ENCODE results near the gene ABCD3.
"Not testable (repeated sequence)": the region's sequence is repeated elsewhere in the genome, so short reads cannot be mapped to it uniquely, and the experiment has no call there.

The ABCD3 gene

DNA sequence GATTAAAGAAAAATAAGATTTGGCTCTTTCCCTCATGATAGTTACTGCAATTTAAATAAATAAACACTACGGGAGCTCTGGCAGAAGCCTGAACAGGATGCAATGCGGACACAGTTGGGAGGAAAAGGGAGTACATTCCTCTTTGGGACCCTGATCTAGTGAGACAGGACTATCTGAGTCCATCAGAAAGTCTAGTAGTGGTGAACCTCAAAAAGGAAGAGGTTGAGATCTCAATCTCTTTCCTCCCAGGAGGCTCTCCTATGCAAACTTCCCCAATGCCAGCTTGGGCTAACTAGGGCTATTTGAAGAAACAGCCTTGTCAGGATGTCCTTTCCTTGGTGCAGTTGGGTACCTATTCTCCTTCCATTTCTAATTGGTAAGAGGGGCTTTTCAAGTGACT is 4.9 kb upstream of the ABCD3 start:
- DNase-seq (ENCODE audit: low spot score), result no peak

DNA sequence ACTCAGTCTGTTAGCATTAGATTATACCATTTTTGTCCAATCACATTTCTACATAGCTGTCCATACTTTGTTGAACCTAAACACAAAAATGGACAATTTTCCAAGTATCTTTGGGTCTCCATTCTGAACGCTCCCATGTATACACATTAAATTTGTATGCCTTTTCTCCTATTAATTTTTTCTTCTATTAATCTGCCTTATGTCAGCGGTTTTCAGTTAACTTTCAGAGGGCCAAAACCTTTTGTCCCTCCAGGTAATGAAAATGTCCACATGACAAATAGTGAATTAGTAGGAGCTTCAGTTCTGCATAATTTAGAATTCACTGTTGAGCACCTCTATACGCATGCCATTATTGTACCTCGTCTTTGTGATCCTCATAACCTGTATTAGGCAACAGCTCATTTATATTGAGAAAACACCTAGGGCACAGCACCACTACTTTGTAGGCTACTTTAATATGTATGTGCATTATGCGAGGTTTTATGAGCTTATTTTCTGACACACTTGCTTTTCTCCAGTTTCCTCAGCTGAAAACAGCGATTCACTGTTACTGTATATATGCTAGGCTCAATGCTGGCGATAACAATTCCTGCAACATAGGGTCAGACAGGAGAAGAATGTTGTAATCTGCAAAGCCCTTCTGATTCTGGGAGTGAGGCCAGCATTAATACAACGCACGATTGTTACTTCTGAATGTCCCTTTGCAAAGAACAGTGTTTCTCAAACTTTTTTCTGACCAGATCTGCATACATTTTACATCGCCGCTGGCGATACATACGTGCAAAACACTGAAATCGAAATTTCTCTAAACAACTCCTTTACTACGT is 1.1 kb upstream of the ABCD3 start:
- DNase-seq (ENCODE audit: low spot score), result peak; percentile 14

DNA sequence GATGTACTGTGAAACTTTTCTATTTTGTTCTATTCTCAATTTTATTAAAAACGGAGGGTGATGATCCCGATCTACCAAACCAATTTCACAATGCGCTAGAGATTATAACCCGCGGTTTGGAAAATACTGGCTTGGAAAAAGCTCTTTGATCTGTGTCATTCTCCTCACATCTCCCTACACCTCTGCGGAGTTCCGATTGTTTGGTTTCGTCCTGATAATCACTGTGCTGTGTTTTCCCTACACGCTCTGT is 536 bp upstream of the ABCD3 start:
- DNase-seq (ENCODE audit: low spot score), result no peak

DNA sequence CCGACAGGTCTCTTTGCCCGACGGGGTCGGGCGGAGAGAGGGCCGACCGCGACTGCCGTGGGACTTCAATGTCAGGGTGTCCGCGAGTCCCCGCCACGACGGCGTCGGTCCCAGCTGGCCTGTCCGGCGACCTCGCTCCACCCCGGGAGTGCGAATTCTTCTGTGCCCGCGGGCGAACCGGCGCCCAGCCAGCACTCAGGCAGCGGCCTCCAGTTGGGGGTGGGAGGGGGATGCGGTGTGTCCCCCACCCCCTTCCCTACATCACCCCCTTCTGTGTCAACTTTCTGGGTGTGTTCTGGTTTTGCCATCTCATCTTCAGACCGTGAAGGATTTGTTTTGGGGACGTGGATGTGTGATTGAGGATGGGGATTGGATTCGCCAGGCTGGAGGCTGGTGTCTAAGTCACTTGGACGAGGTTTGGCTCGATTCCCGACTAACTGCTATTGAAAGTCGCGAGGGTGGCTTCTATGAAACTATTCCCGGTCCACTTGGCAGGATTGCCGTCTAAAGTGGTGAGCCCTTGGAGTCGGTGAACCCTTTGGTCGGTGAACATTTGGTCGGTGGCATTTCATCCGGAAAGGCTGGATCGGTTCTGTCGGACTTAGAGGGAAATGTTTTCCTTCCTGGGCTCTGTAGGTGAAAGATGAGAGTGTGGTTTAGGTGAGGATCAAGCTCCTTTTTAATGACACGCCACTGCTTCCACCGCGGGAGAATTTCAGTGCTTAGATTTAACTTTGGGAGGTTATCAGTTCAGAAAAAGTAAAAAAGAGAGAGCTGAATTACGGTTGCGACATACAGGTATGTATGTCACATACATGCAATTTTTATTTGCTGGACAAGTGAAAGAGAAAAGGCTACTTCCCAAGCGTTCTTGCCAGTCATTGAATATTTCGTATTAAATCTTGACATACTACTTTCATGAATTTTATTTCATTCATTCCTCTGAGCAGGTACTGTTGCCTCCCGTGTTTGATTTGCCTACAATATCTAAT is 771 bp downstream of the ABCD3 start:
- DNase-seq (ENCODE audit: low spot score), result peak; percentile 40

DNA sequence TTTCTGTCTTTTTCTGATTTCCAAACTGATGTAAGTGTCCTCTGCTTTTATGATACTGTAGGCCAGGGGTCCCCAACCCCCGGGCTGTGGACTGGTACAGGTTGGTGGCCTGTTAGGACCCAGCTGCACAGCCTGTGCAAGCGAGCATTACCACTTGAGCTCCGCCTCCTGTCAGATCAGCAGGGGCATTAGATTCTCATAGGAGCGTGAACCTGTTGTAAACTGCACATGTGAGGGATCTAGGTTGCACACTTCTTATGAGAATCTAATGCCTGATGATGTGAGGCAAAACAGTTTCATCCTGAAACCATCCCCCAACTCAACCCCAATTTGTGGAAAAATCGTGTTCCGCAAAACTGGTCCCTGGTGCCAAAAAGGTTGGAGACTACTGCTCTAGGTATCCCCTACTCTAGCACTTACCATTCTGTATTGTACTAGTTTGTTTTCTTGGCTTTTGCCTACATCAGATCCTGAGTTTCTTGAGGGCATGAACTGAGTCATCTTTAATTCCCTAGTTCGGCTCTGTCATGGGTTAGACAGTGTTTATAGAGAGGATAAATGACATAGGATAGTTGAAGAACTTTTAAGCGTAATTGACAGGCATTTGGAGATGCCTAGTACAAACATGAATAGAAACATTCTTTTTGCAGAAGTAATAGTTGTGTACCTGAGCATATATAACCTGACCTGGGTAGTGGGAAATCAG is 4.1 kb downstream of the ABCD3 start:
- no peak for DNase-seq (ENCODE audit: low spot score)

DNA sequence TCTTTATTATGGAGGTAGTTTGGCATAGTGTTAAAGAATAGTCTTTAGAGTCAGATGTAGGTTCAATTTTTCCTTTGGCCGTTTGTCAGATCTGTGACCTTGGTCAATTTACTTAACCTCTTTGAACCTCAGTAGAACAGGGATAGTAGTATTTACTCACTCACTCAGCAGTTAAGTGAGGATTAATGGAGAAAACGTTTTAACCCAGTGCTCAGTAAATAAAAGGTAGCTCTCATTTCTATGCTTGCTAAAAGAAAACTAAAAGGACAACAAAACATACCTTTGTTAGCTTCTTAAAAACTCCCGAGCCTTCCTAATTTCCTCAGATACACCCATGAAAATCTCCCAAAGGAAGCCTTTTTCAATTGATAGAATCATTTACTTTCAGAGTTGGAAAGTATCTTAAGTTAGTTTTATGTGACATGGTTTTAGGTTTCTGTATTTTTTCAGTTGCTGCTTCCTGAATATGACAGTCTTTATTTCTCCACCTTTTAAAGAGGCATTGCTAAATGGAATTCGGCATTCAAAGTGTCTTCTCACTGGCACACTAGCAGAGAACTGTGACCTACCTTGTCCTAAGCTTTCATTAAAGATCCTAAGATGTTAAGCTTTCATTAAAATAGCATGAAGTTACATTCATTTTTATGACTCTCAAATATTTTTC is 7.8 kb downstream of the ABCD3 start:
- no peak for DNase-seq (ENCODE audit: low spot score)

DNA sequence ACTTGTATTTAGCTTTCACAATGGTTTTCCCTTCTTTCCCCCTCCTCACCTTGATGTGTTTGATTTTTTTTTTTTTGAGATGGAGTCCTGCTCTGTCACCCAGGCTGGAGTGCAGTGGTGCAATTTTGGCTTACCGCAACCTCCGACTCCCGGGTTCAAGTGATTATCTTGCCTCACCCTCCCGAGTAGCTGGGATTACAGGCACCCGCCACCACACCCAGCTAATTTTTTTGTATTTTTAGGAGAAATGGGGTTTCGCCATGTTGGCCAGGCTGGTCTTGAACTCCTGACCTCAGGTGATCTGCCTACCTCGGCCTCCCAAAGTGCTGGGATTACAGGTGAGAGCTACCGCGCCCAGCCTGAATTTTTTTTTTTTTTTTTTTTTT is 8.3 kb downstream of the ABCD3 start:
- not testable (repeated sequence) for DNase-seq (ENCODE audit: low spot score)

DNA sequence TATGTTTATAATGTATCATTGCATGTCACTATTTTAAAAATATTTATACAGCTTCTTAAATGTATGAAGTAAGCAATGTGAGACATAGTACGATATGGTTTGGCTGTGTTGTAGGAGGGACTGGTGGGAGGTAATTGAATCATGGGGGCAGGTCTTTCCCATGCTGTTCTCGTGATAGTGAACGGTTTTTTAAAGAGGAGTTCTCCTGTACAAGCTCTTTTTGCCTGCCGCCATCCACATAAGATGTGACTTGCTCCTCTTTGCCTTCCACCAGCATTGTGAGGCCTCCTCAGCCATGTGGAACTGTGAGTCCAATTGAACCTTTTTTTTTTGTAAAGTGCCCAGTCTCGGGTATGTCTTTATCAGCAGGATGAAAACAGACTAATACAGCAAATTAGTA is 10.3 kb downstream of the ABCD3 start:
- DNase-seq (ENCODE audit: low spot score), result no peak

DNA sequence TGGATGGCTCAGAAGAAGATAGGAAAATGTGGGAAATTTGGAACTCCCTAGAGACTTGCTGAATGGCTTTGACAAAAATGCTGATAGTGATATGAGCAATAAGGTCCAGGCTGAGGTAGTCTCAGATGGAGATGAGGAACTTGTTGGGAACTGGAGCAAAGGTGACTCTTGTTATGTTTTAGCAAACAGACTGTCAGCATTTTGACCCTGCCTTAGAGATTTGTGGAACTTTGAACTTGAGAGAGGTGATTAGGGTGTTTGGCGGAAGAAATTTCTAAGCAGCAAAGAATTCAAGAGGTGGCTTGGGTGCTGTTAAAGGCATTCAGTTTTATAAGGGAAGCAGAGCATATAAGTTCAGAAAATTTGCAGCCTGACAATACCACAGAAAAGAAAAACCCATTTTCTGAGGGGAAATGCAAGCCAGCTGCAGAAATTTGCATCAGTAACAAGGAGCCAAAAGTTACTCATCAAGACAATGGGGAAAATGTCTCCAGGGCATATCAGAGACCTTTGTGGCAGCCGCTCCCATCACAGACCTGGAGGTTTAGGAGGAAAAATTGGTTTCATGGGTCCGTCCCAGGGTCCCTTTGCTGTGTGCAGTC is 10.8 kb downstream of the ABCD3 start:
- not testable (repeated sequence) for DNase-seq (ENCODE audit: low spot score)

DNA sequence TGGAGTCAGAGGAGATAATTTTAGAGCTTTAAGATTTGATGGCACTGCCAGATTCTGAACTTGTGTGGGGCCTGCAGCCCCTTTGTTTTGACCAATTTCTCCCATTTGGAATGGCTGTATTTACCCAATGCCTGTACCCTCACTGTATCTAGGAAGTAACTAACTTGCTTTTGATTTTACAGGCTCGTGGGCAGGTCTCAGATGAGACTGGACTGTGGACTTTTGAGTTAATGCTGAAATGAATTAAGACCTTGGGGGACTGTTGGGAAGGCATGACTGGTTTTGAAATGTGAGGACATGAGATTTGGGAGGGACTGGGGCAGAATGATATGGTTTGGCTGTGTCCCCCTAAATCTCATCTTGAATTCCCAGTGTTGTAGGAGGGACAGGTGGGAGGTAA is 11.9 kb downstream of the ABCD3 start:
- not testable (repeated sequence) for DNase-seq (ENCODE audit: low spot score)

DNA sequence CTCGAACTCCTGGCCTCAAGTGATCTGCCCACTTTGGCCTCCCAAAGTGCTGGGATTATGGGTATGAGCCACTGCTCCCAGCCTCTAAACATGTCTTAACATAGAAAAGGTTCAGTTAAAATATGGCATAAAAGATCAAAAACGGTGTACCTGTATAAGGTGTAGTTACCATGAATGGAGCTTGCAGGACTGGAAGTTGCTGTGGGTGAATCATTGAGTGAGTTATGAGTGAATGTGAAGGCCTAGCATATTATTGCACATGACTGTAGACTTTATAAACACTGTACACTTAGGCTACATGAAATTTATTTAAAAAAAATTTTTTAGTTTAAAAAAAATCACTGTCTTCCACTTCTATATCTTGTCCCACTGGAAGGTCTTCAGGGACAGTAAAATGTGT is 15.7 kb downstream of the ABCD3 start:
- DNase-seq (ENCODE audit: low spot score), result no peak

DNA sequence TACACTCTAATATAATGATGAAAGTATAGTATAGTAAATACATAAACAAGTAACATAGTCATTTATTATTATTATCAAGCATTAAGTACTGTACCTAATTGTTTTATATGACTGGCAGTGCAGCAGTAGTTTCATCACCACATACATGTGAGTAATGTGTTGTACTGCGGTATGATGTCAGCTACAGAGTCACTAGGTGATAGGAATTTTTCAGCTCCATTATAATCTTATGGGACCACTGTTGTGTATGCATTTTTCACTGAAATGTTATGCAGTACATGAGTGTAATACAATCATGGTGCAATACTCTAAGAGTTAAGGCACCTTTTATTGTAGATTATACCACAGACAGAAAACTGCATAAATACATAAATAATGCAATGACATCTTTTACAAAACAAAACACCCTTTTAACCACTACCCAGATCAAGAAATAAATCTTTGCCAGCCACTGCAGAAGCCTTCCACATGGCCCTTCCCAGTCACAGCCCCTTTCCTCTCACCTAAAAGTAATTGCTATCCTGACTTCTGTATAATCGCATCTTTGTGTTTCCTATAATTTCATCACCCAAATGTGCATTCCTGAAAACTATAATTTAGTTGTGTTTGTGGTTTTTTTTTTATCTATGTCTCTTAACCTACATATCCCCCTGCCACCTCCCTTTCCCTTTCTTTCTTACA is 16.3 kb downstream of the ABCD3 start:
- DNase-seq (ENCODE audit: low spot score), result no peak

DNA sequence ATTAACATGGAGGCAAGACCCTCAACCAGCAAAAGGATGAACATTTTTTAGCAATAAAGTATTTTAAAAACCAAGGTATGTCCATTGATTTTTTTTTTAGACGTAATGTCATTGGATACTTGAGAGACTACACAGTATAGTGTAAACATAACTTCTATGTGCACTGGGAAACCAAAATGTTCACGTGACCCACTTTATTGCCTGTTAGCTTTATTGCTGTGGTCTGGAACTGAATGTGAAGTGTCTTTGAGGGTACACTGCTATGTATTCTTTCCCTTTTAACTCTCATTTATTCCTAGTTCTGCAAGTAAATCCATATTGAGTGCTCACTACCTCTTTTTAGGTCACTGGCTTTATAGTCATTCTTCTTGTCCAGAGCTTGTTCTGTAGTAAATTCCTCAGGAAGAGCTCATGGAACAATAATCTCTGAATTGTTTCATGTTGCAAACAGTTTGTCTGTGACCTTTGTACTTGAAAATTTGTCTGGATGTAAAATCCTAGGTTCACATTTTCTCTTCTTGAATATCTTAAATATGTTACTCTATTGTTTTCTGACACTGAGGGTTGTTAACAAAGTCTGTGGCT is 20.6 kb downstream of the ABCD3 start:
- DNase-seq (ENCODE audit: low spot score), result no peak

DNA sequence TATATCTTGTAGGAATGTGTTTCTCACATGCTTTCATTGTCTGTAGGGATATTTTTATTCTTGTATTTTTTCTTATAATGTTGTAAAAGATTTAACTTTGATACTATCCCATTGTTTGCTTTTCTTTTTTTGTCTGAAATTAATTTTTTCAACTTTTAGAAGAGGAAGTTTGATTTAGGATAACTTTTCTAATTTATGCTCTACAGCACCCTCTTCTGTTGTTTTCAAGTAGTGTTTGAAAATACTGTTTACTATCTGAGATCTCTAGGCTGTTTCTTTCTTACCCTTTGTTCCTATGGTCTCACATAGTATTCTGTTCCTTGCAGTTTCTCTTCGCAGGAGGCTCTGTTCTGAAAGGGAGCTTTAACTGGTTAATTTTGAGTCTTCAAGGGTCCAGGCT is 21.9 kb downstream of the ABCD3 start:
- no peak for DNase-seq (ENCODE audit: low spot score)

DNA sequence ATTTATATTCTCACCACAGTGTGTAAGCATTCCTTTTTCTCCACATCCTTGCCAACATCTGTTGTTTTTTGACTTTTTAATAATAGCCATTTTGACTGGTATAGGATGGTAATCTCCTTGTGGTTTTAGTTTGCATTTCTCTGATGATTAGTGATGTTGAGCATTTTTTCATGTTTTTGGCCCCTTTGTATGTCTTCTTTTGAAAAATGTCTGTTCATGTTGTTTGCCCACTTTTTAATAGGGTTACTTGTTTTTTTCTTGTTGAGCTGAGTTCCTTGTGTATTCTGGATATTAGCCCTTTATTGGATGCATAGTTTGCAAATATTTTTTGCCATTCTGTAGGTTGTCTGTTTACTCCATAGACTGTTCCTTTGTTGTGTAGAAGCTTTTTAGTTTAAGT is 24.9 kb downstream of the ABCD3 start:
- DNase-seq (ENCODE audit: low spot score), result not testable (repeated sequence)

DNA sequence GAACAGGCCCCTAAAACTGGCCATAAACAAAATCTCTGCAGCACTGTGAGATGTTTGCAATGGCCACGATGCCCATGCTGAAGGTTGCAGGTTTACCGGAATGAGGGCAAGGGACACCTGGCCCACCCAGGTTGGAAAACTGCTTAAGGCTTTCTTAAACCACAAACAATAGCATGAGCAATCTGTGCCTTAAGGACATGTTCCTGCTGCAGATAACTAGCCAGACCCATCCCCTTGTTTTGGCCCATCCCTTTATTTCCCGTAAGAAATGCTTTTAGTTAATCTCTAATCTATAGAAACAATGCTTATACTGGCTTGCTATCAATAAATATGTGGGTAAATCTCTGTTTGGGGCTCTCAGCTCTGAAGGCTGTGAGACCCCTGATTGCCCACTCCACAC is 26.6 kb downstream of the ABCD3 start:
- not testable (repeated sequence) for DNase-seq (ENCODE audit: low spot score)

DNA sequence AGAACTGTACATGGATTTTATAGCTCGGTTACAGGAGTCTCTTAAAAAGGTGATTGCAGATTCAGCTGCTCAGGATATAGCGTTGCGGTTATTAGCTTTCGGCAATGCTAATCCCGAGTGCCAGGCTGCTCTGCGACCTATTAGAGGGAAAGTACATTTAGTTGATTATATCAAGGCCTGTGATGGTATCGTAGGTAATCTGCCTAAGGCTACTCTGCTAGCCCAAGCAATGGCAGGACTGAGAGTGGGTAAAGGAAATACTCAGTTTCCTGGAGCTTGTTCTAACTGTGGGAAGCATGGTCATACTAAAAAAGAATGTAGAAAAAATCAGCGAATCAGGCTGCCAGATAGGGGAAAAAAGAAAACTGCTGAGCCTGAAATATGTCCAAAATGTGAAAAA is 27.5 kb downstream of the ABCD3 start:
- DNase-seq (ENCODE audit: low spot score), result not testable (repeated sequence)

DNA sequence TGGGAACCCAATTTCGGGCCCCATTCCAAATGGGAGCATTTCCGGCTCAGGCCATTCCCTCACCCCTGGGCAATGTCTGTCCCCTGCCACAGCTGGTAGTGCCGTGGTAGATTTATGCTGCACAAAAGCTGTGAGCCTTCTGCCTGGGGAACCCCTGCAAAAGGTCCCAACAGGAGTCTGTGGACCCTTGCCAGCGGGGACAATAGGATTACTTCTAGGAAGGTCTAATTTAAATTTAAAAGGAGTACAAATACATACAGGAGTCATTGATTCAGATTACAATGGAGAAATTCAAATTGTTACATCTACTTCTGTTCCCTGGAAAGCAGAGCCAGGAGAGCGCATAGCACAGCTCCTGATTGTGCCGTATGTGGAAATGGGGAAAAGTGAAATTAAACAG is 28.0 kb downstream of the ABCD3 start:
- not testable (repeated sequence) for DNase-seq (ENCODE audit: low spot score)

DNA sequence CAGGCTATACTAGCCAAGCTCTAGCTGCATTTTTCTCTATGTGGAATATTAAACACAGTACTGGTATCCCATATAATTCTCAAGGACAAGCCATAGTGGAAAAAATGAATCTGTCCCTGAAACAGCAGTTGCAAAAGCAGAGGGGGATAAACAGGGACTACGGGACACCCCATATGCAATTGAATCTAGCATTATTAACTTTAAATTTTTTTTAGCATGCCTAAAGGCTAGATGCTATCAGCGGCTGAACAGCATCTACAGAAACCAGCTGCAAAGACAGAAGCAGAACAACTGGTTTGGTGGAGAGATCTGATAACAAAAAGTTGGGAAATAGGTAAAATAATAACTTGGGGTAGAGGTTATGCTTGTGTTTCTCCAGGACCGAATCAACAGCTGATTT is 30.6 kb downstream of the ABCD3 start:
- DNase-seq (ENCODE audit: low spot score), result not testable (repeated sequence)

DNA sequence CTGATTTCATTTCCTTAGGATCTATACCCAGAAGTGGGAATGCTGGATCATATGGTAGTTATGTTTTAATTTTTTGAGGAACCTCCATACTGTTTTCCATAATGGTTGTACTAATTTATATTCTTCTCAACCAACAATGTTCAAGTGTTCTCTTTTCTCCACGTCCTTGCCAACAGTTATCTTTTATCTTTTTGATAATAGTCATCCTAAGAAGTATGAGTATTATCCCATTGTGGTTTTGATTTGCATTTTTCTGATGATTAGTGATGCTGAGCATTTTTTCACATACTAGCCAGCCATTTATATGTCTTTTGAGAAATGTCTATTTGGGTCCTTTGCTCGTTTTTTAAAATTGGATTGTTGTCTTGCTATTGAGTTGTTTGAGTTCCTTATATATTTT is 38.5 kb downstream of the ABCD3 start:
- DNase-seq (ENCODE audit: low spot score), result no peak

DNA sequence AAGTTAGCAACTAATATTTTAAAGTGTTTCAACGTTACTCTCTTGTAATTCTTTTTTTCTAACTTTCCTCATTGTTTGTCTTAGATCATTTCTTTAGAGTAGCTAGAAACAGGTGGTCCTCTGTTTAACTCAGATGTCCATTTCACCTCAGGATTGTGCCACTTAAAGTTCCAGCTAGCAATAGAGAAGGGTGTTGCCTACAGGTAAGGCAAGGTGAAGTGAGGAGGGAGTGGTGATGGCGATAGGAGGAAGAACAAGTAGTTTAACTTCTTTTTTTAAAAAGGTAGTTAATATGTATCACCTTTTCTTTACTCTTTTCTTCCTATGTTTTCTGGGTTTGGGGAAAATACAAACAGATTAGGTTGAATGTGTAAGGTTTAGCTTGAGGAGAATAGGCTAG is 44.4 kb downstream of the ABCD3 start:
- no peak for DNase-seq (ENCODE audit: low spot score)

Data from kidney capillary endothelial cell (primary cell).